Measurements from ENCODE around the gene KHDRBS2.

KHDRBS2 gene

GRCh38 chr6:62043084-62043483, 242.9 kb downstream of the KHDRBS2 start:
- no peak overlapping the region for H3K4me3 ChIP-seq (ENCODE audit: low read depth, low read length)
- TF ChIP-seq CTCF (IDR thresholded peaks at IDR 0.05; ENCODE audit: borderline replicate concordance, insufficient read depth, low read depth, low read length), result no peak

- no peak for TF ChIP-seq CTCF (IDR thresholded peaks at IDR 0.05; ENCODE audit: borderline replicate concordance, insufficient read depth, low read depth, low read length)
- H3K4me3 ChIP-seq (ENCODE audit: low read depth, low read length), result no peak overlapping the region
Observed at GRCh38 chr6:62042429-62042828, 243.6 kb downstream of the KHDRBS2 start.

GRCh38 chr6:62039605-62040004, 246.4 kb downstream of the KHDRBS2 start:
- H3K4me3 ChIP-seq (ENCODE audit: low read depth, low read length), result no peak overlapping the region
- TF ChIP-seq CTCF (IDR thresholded peaks at IDR 0.05; ENCODE audit: borderline replicate concordance, insufficient read depth, low read depth, low read length), result no peak

GRCh38 chr6:62037445-62037844, 248.6 kb downstream of the KHDRBS2 start:
- no peak for TF ChIP-seq CTCF (IDR thresholded peaks at IDR 0.05; ENCODE audit: borderline replicate concordance, insufficient read depth, low read depth, low read length)
- H3K4me3 ChIP-seq (ENCODE audit: low read depth, low read length), result no peak overlapping the region

GRCh38 chr6:62035952-62036351, 250.1 kb downstream of the KHDRBS2 start:
- H3K4me3 ChIP-seq (ENCODE audit: low read depth, low read length), result no peak overlapping the region
- no peak for TF ChIP-seq CTCF (IDR thresholded peaks at IDR 0.05; ENCODE audit: borderline replicate concordance, insufficient read depth, low read depth, low read length)

GRCh38 chr6:62013719-62014118, 272.3 kb downstream of the KHDRBS2 start:
- no peak overlapping the region for H3K4me3 ChIP-seq (ENCODE audit: low read depth, low read length)
- no peak for TF ChIP-seq CTCF (IDR thresholded peaks at IDR 0.05; ENCODE audit: borderline replicate concordance, insufficient read depth, low read depth, low read length)

GRCh38 chr6:62009445-62009844, 276.6 kb downstream of the KHDRBS2 start:
- no peak overlapping the region for H3K4me3 ChIP-seq (ENCODE audit: low read depth, low read length)
- no peak for TF ChIP-seq CTCF (IDR thresholded peaks at IDR 0.05; ENCODE audit: borderline replicate concordance, insufficient read depth, low read depth, low read length)

Data from GM12875 (cell line).